ENCODE results near the gene KIF21A. TPM values are rescaled to one million over a fixed set of nuclear protein-coding genes. Genes with fewer than 3 reads are reported as not detected.

Gene KIF21A
- total and polyA plus RNA-seq, 2 donors (not counting 3 experiments of a cell fraction or from before 2014, with no cell fraction given): 1.8 to 10.1 TPM

DNA sequence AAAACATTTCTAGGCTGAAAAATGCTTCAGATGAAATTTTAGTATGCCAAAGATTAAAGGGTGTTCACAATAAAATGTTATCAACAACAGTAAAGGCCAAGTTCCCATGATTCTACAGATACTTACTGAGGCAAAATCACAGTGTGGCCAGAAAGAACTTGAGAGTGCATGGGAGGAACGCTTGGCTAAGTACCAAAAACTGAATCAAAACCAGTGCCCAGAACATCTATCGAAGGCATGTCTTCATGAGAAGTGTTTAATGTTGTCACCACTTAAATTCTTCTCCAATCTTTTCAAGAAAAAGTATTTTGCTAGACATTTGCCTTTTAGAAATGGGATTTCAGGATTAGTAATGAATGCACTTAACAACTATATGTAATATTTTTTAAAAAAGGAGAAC, 41.5 kb downstream of the KIF21A start:
- intact Hi-C loops (cut with micrococcal nuclease): no loop called here
- BruUV-seq (replicated peaks): no TSS peak
- H3K27ac ChIP-seq (ENCODE audit: insufficient read depth, low read depth, low read length): no peak overlapping the region

More for the DNA sequence above, 41.5 kb downstream of the KIF21A start:
- CTCF ChIA-PET: no interaction called here
- Histone ChIP-seq H3K4me1 (ENCODE audit: control insufficient read depth, extremely low read depth, insufficient read depth, low read length) (no peaks in the 10 kb centered on the region), H3K4me2 (ENCODE audit: insufficient read depth, low read length) (no peak overlapping the region), H3K79me2 (ENCODE audit: control insufficient read depth, insufficient read depth, low read length) (no peaks in the 10 kb centered on the region), H3K9ac (replicated peaks; ENCODE audit: extremely low read depth, insufficient read depth, low read length) (no peak overlapping the region), H4K20me1 (replicated peaks; ENCODE audit: control insufficient read depth, extremely low read depth, insufficient read depth, low read length) (no peaks in the 10 kb centered on the region), H2AFZ (ENCODE audit: low read depth, low read length) (no peak overlapping the region), H3K9me1 (replicated peaks; ENCODE audit: control insufficient read depth, extremely low read depth, insufficient read depth, low read length) (no peaks in the 10 kb centered on the region), H3K36me3 (ENCODE audit: control insufficient read depth in 2 of 2, extremely low read depth in 1 of 2, insufficient read depth in 2 of 2, low read length in 2 of 2) (no peaks in the 10 kb centered on the region), H3K9me3 (replicated peaks; ENCODE audit: control insufficient read depth, insufficient read depth, low read length) (no peaks in the 10 kb centered on the region), H3K4me3 (replicated peaks in 1 of 3; ENCODE audit: insufficient read depth in 1 of 3, low read depth in 1 of 3, low read length in 3 of 3) (no peak overlapping the region), H3K27me3 (ENCODE audit: control insufficient read depth in 2 of 2, insufficient read depth in 2 of 2, low read length in 2 of 2) (no peaks in the 10 kb centered on the region)
- no peak for FAIRE-seq
- DNase-seq (ENCODE audit: low read depth, low spot score): no peak
- no peak for TF ChIP-seq JUN (IDR thresholded peaks at IDR 0.05; ENCODE audit: borderline replicate concordance, insufficient read depth, insufficient read length, low read depth)
- no peak for TF ChIP-seq POLR2AphosphoS5 (IDR thresholded peaks at IDR 0.05; ENCODE audit: insufficient read depth, low read depth, low read length)
- no peak for TF ChIP-seq FOS (IDR thresholded peaks at IDR 0.05; ENCODE audit: borderline replicate concordance, insufficient read depth, low read length)
- no peak for TF ChIP-seq CTCF (IDR thresholded peaks at IDR 0.05; ENCODE audit: extremely low read depth in 1 of 2, insufficient read depth in 1 of 2, low read depth in 1 of 2, low read length in 2 of 2)
- no peak for TF ChIP-seq EZH2 (IDR thresholded peaks at IDR 0.05; ENCODE audit: borderline replicate concordance, low read depth, low read length, severe bottlenecking)
- TF ChIP-seq, protein P1, sequence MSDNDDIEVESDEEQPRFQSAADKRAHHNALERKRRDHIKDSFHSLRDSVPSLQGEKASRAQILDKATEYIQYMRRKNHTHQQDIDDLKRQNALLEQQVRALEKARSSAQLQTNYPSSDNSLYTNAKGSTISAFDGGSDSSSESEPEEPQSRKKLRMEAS (IDR thresholded peaks at IDR 0.05; ENCODE audit: insufficient read depth, insufficient read length): no peak
- TF ChIP-seq MYC (IDR thresholded peaks at IDR 0.05; ENCODE audit: low read depth, low read length): no peak
- TF ChIP-seq GATA2 (IDR thresholded peaks at IDR 0.05; ENCODE audit: insufficient read depth, insufficient read length, low read depth, low read length): no peak
- no peak for TF ChIP-seq POLR2A (IDR thresholded peaks at IDR 0.05; ENCODE audit: low read depth, low read length)
- POLR2A ChIA-PET: no interaction called here
- dilution Hi-C loops (cut with MboI; ENCODE audit: extremely low pct_ligation_motif_present, low sequenced_read_pairs): no loop called here

Measured in endothelial cell of umbilical vein (primary cell).